Mucosa of stomach (tissue), 1 donor: ENCODE data around the gene ITGA5.

Source experiments
- H3K27me3 ChIP-seq: one replicate; pipeline ENCODE4 v1.7.0; 2013; ENCODE audit warnings: mild to moderate bottlenecking, low read length; ENCODE audit not compliant: control insufficient read depth, insufficient read depth
- H3K36me3 ChIP-seq: one replicate; pipeline ENCODE4 v1.7.0; 2013; ENCODE audit warnings: low read length; ENCODE audit not compliant: control insufficient read depth, insufficient read depth
- H3K4me1 ChIP-seq: one replicate; pipeline ENCODE4 v1.7.0; 2013; ENCODE audit warnings: mild to moderate bottlenecking, low read length; ENCODE audit not compliant: control insufficient read depth, insufficient read depth
- H3K4me3 ChIP-seq: one replicate; pipeline ENCODE4 v1.7.0; 2013; ENCODE audit warnings: low read length
- H3K9ac ChIP-seq: one replicate; pipeline ENCODE4 v1.7.0; 2013; ENCODE audit warnings: mild to moderate bottlenecking, low read length, moderate library complexity
- H3K9me3 ChIP-seq: one replicate; pipeline ENCODE4 v1.7.0; 2013; ENCODE audit warnings: mild to moderate bottlenecking, low read length, moderate library complexity; ENCODE audit not compliant: control insufficient read depth
- donor health status: Pancreatic carcinoma.

The ITGA5 gene

GRCh38 chr12:54442961-54443360, 23.9 kb upstream of the ITGA5 start:
- no peak overlapping the region for H3K9ac ChIP-seq
- no peaks in the 10 kb centered on the region for H3K36me3 ChIP-seq
- H3K9me3 ChIP-seq: no peaks in the 10 kb centered on the region
- H3K27me3 ChIP-seq: no peaks in the 10 kb centered on the region
- H3K4me3 ChIP-seq: no peak overlapping the region
- H3K4me1 ChIP-seq: peaks cover 9% of the 10 kb centered on the region

GRCh38 chr12:54442099-54442498, 23.0 kb upstream of the ITGA5 start:
- H3K36me3 ChIP-seq: no peaks in the 10 kb centered on the region
- no peaks in the 10 kb centered on the region for H3K9me3 ChIP-seq
- H3K4me1 ChIP-seq: peaks cover 9% of the 10 kb centered on the region
- H3K27me3 ChIP-seq: no peaks in the 10 kb centered on the region
- no peak overlapping the region for H3K9ac ChIP-seq
- no peak overlapping the region for H3K4me3 ChIP-seq

GRCh38 chr12:54439521-54440255, 20.6 kb upstream of the ITGA5 start:
- H3K36me3 ChIP-seq: no peaks in the 10 kb centered on the region
- H3K4me3 ChIP-seq: no peak overlapping the region
- H3K9ac ChIP-seq: no peak overlapping the region

GRCh38 chr12:54439096-54439495, 20.0 kb upstream of the ITGA5 start:
- Histone ChIP-seq H3K4me3 (no peak overlapping the region), H3K36me3 (no peaks in the 10 kb centered on the region), H3K9me3 (no peaks in the 10 kb centered on the region), H3K9ac (no peak overlapping the region), H3K27me3 (no peaks in the 10 kb centered on the region), H3K4me1 (peaks cover 6% of the 10 kb centered on the region)

More at GRCh38 chr12:54439521-54440255, 20.6 kb upstream of the ITGA5 start:
- no peaks in the 10 kb centered on the region for H3K9me3 ChIP-seq
- H3K4me1 ChIP-seq: peaks cover 9% of the 10 kb centered on the region
- H3K27me3 ChIP-seq: no peaks in the 10 kb centered on the region

- Histone ChIP-seq H3K9ac (no peak overlapping the region), H3K4me1 (peaks cover 3% of the 10 kb centered on the region), H3K27me3 (no peaks in the 10 kb centered on the region), H3K4me3 (no peak overlapping the region), H3K36me3 (no peaks in the 10 kb centered on the region), H3K9me3 (no peaks in the 10 kb centered on the region)
Measured at GRCh38 chr12:54438517-54438916, 19.5 kb upstream of the ITGA5 start.

- Histone ChIP-seq H3K4me1 (no peaks in the 10 kb centered on the region), H3K9me3 (no peaks in the 10 kb centered on the region), H3K36me3 (no peaks in the 10 kb centered on the region), H3K4me3 (no peak overlapping the region), H3K27me3 (no peaks in the 10 kb centered on the region), H3K9ac (no peak overlapping the region)
Measured at GRCh38 chr12:54437697-54438096, 18.6 kb upstream of the ITGA5 start.

GRCh38 chr12:54437243-54437642, 18.2 kb upstream of the ITGA5 start:
- H3K9me3 ChIP-seq: no peaks in the 10 kb centered on the region

GRCh38 chr12:54432815-54433164, 13.7 kb upstream of the ITGA5 start:
- Histone ChIP-seq H3K27me3 (peaks cover 5% of the 10 kb centered on the region), H3K4me3 (no peak overlapping the region), H3K9ac (no peak overlapping the region), H3K9me3 (no peaks in the 10 kb centered on the region), H3K36me3 (no peaks in the 10 kb centered on the region), H3K4me1 (peaks cover 16% of the 10 kb centered on the region)

More at GRCh38 chr12:54437243-54437642, 18.2 kb upstream of the ITGA5 start:
- Histone ChIP-seq H3K9ac (no peak overlapping the region), H3K4me3 (no peak overlapping the region), H3K36me3 (no peaks in the 10 kb centered on the region), H3K27me3 (peaks cover under 1% of the 10 kb centered on the region), H3K4me1 (peaks cover 4% of the 10 kb centered on the region)

GRCh38 chr12:54431911-54432814, 13.1 kb upstream of the ITGA5 start:
- no peaks in the 10 kb centered on the region for H3K9me3 ChIP-seq
- H3K9ac ChIP-seq: no peak overlapping the region
- no peak overlapping the region for H3K4me3 ChIP-seq
- H3K27me3 ChIP-seq: peaks cover 5% of the 10 kb centered on the region
- peaks cover 22% of the 10 kb centered on the region for H3K4me1 ChIP-seq
- H3K36me3 ChIP-seq: no peaks in the 10 kb centered on the region

GRCh38 chr12:54430471-54431069, 11.5 kb upstream of the ITGA5 start:
- Histone ChIP-seq H3K9ac (no peak overlapping the region), H3K36me3 (no peaks in the 10 kb centered on the region), H3K4me3 (no peak overlapping the region), H3K27me3 (peaks cover 5% of the 10 kb centered on the region), H3K9me3 (no peaks in the 10 kb centered on the region), H3K4me1 (peaks cover 23% of the 10 kb centered on the region)

GRCh38 chr12:54429014-54429471, 10.0 kb upstream of the ITGA5 start:
- H3K27me3 ChIP-seq: peaks cover 5% of the 10 kb centered on the region
- peaks cover 23% of the 10 kb centered on the region for H3K4me1 ChIP-seq

More at GRCh38 chr12:54429014-54429471, 10.0 kb upstream of the ITGA5 start:
- Histone ChIP-seq H3K9me3 (no peaks in the 10 kb centered on the region), H3K4me3 (no peak overlapping the region), H3K9ac (no peak overlapping the region), H3K36me3 (no peaks in the 10 kb centered on the region)
